Loucy (cell line): Measurements from ENCODE around the gene SERPINB6.
A peak's percentile ranks its signal among the peaks of the same experiment; 100 is the strongest.
"Not testable (repeated sequence)": the region's sequence is repeated elsewhere in the genome, so short reads cannot be mapped to it uniquely, and the experiment has no call there.

ENCODE experiments used
- H2AFZ ChIP-seq: fragments of 200-600 bp; sonication (generic); 2 replicates; pipeline ENCODE4 v1.6.0; 2016; ENCODE audit warnings: antibody characterized with exemption, mild to moderate bottlenecking, low read length, moderate library complexity
- H3F3A ChIP-seq: fragments of 200-600 bp; 2 replicates; pipeline ENCODE4 v1.6.0; 2016; ENCODE audit warnings: antibody characterized with exemption, low read depth, mild to moderate bottlenecking
- H3K27me3 ChIP-seq: fragments of 200-600 bp; sonication (generic); 2 replicates; pipeline ENCODE4 v1.6.1; 2014; ENCODE audit warnings: low read length, mild to moderate bottlenecking; ENCODE audit not compliant: insufficient read depth, poor library complexity, severe bottlenecking
- H3K36me3 ChIP-seq: fragments of 200-600 bp; sonication (generic); 2 replicates; pipeline ENCODE4 v1.6.1; 2016; ENCODE audit warnings: low read length; ENCODE audit not compliant: insufficient read depth
- H3K4me1 ChIP-seq: fragments of 200-600 bp; sonication (generic); 2 replicates; pipeline ENCODE4 v1.5.1; 2014; ENCODE audit warnings: low read length, mild to moderate bottlenecking; ENCODE audit not compliant: insufficient read depth, poor library complexity, severe bottlenecking
- H3K4me2 ChIP-seq: fragments of 200-600 bp; sonication (generic); 2 replicates; pipeline ENCODE4 v1.6.0; 2014; ENCODE audit warnings: antibody characterized with exemption, low read length, low read depth, mild to moderate bottlenecking; ENCODE audit not compliant: poor library complexity, severe bottlenecking
- H3K4me3 ChIP-seq: fragments of 200-600 bp; sonication (generic); 2 replicates; pipeline ENCODE4 v1.5.1; 2014; ENCODE audit warnings: low read length, mild to moderate bottlenecking, mixed read lengths; ENCODE audit not compliant: poor library complexity, severe bottlenecking
- H3K79me2 ChIP-seq: fragments of 200-600 bp; sonication (generic); 2 replicates; pipeline ENCODE4 v1.6.1; 2014; ENCODE audit warnings: low read length; ENCODE audit not compliant: insufficient read depth
- H3K9ac ChIP-seq: fragments of 200-600 bp; sonication (generic); 2 replicates; pipeline ENCODE4 v1.6.0; 2014; ENCODE audit warnings: mild to moderate bottlenecking, low read depth, low read length, moderate library complexity; ENCODE audit not compliant: poor library complexity, severe bottlenecking
- H3K9me2 ChIP-seq: fragments of 200-600 bp; sonication (generic); replicated peaks from 2 replicates; pipeline ENCODE4 v1.6.1; 2016; ENCODE audit warnings: low read depth, low read length, mixed read lengths
- H3K9me3 ChIP-seq: fragments of 200-600 bp; sonication (generic); 2 replicates; pipeline ENCODE4 v1.6.1; 2014; ENCODE audit warnings: mild to moderate bottlenecking, antibody characterized with exemption, low read length, low read depth; ENCODE audit not compliant: insufficient read depth
- H4K20me1 ChIP-seq: fragments of 200-600 bp; sonication (generic); 2 replicates; pipeline ENCODE4 v1.6.0; 2014; ENCODE audit warnings: antibody characterized with exemption, low read length, mild to moderate bottlenecking; ENCODE audit not compliant: insufficient read depth, poor library complexity, severe bottlenecking
- EZH2phosphoT487 ChIP-seq: fragments of 200-600 bp; IDR thresholded peaks from 2 replicates; pipeline ENCODE4 v1.6.1; 2018; ENCODE audit warnings: antibody characterized with exemption, mild to moderate bottlenecking, moderate library complexity, borderline replicate concordance
- TF ChIP-seq, protein P1 (sequence below): fragments of 200-600 bp; sonication (generic); conservative IDR thresholded peaks from 2 replicates; pipeline ENCODE4 v1.5.1; 2014; ENCODE audit warnings: mild to moderate bottlenecking, antibody characterized with exemption, low read length

SERPINB6 gene

GRCh38 chr6:2935566-2936291 is 35.6 kb downstream of the SERPINB6 start:
- Histone ChIP-seq H3K4me1 (peaks cover under 1% of the 10 kb centered on the region), H3K79me2 (no peaks in the 10 kb centered on the region), H4K20me1 (no peaks in the 10 kb centered on the region), H3K9me3 (no peaks in the 10 kb centered on the region), H3K9me2 (no peaks in the 10 kb centered on the region), H3F3A (no peaks in the 10 kb centered on the region), H3K4me2 (no peak overlapping the region), H3K4me3 (no peak overlapping the region), H2AFZ (no peak overlapping the region), H3K36me3 (no peaks in the 10 kb centered on the region), H3K9ac (no peak overlapping the region), H3K27me3 (no peaks in the 10 kb centered on the region)
- TF ChIP-seq EZH2phosphoT487 = no peak
- TF ChIP-seq, protein P1, sequence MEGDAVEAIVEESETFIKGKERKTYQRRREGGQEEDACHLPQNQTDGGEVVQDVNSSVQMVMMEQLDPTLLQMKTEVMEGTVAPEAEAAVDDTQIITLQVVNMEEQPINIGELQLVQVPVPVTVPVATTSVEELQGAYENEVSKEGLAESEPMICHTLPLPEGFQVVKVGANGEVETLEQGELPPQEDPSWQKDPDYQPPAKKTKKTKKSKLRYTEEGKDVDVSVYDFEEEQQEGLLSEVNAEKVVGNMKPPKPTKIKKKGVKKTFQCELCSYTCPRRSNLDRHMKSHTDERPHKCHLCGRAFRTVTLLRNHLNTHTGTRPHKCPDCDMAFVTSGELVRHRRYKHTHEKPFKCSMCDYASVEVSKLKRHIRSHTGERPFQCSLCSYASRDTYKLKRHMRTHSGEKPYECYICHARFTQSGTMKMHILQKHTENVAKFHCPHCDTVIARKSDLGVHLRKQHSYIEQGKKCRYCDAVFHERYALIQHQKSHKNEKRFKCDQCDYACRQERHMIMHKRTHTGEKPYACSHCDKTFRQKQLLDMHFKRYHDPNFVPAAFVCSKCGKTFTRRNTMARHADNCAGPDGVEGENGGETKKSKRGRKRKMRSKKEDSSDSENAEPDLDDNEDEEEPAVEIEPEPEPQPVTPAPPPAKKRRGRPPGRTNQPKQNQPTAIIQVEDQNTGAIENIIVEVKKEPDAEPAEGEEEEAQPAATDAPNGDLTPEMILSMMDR = no peak

DNA sequence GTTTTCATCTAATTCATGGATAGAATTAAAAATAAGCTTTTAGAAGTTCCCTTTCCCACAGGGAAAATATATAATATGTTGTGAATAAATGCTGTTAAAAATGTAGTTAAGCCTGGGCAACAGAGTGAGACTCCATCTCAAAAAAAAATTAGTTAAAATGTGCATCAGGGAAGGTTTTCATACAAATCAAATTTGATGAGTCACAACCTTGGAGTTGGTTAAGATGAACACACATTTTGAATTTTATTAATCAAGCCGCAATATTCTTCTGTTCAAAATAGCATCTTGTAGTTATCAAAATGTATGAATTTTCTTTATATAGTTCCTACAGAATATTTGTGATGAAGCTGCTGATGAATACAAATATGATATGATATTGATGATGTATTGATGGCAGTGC is 37.3 kb downstream of the SERPINB6 start:
- no peaks in the 10 kb centered on the region for H3K4me1 ChIP-seq
- no peaks in the 10 kb centered on the region for H3K79me2 ChIP-seq
- H3K9me2 ChIP-seq = no peaks in the 10 kb centered on the region
- no peaks in the 10 kb centered on the region for H3K27me3 ChIP-seq
- no peaks in the 10 kb centered on the region for H3F3A ChIP-seq
- H3K4me3 ChIP-seq = no peak overlapping the region
- no peak overlapping the region for H3K4me2 ChIP-seq
- no peaks in the 10 kb centered on the region for H4K20me1 ChIP-seq
- H3K9ac ChIP-seq = no peak overlapping the region
- no peaks in the 10 kb centered on the region for H3K36me3 ChIP-seq
- H3K9me3 ChIP-seq = no peaks in the 10 kb centered on the region
- TF ChIP-seq, protein P1 = no peak
- TF ChIP-seq EZH2phosphoT487 = no peak
- H2AFZ ChIP-seq = peak overlapping the region; percentile 69; the same call in 1 of the 2 replicates

GRCh38 chr6:2932911-2933310 is 38.5 kb downstream of the SERPINB6 start:
- peak overlapping the region; percentile 57 for H3K4me2 ChIP-seq
- H3K9me2 ChIP-seq, H3K4me3 ChIP-seq, H3K4me1 ChIP-seq, H3K27me3 ChIP-seq, H3K9me3 ChIP-seq, H3K79me2 ChIP-seq, H2AFZ ChIP-seq, H4K20me1 ChIP-seq, H3K9ac ChIP-seq, H3F3A ChIP-seq, H3K36me3 ChIP-seq: not testable (repeated sequence)
